HepG2 (cell line): Measurements from ENCODE around the gene CFAP70. TPM values are rescaled to one million over a fixed set of nuclear protein-coding genes. Genes with fewer than 3 reads are reported as not detected.

ENCODE experiments used
- ATAC-seq: fragments of 200-7000 bp; cut with Tn5 transposase; 3 replicates; pipeline ENCODE4 v1.9.1; 2020; ENCODE audit warnings: mild to moderate bottlenecking, moderate library complexity
- BruUV-seq: library from RNA; stranded (reverse); fragments of 400-500 nt; replicated peaks from 2 replicates; lab custom pipeline; 2021; lab: Mats Ljungman, UMichigan
- CTCF ChIA-PET: fragments of 300-600 bp; formaldehyde crosslinking; extraction: SDS; loops from one replicate; lab custom pipeline; 2021; ENCODE audit warnings: low total read pairs, inconsistent platforms, low intra/inter-chr PET ratio; lab: Yijun Ruan, JAX
- POLR2A ChIA-PET: fragments of 350-600 bp; sonication (Branson Sonifier 250); formaldehyde crosslinking; loops from one replicate; lab custom pipeline; 2020; ENCODE audit warnings: antibody characterized with exemption, inconsistent platforms; lab: Yijun Ruan, JAX
- DNase-seq: peaks from one replicate; pipeline ENCODE4 v3.0.0-alpha.2; 2015; ENCODE audit warnings: low spot score
- FAIRE-seq: peaks from 3 replicates; lab custom pipeline; 2011; peaks lifted over from hg19 to GRCh38; lab: Jason Lieb, UNC
- H2AFZ ChIP-seq: one replicate; pipeline ENCODE4 v1.6.1; 2011; ENCODE audit warnings: low read length, inconsistent platforms
- H3K27ac ChIP-seq: fragments of 300-600 bp; 3 replicates; pipeline ENCODE4 v1.8.0; 2011; ENCODE audit warnings: mixed run types, mild to moderate bottlenecking, mixed read lengths, low read length, inconsistent platforms; ENCODE audit not compliant: insufficient read depth; ENCODE audit errors: extremely low read length
- H3K27me3 ChIP-seq, 2 experiments: fragments of 200-600 bp in 1 of 2; 2 replicates in 1 of 2; 3 replicates in 1 of 2; pipeline versions ENCODE4 v1.6.0 to v1.8.0; 2011; ENCODE audit warnings: low read length in 2 of 2, mild to moderate bottlenecking in 2 of 2, moderate library complexity in 2 of 2, inconsistent platforms in 1 of 2; ENCODE audit not compliant: insufficient read depth in 2 of 2, control insufficient read depth in 1 of 2
- H3K36me3 ChIP-seq, 2 experiments: fragments of 200-600 bp in 1 of 2; replicated peaks in 1 of 2; 2 replicates in 1 of 2; 3 replicates in 1 of 2; pipeline versions ENCODE4 v1.5.1 to v1.8.0; 2011; ENCODE audit warnings: low read length in 2 of 2, inconsistent platforms in 1 of 2; ENCODE audit not compliant: insufficient read depth in 2 of 2, control insufficient read depth in 1 of 2
- H3K4me1 ChIP-seq: 2 replicates; pipeline ENCODE4 v1.5.1; 2012; ENCODE audit warnings: low read length, inconsistent platforms; ENCODE audit not compliant: insufficient read depth
- H3K4me2 ChIP-seq: 2 replicates; pipeline ENCODE4 v1.6.0; 2011; ENCODE audit warnings: low read depth, low read length, inconsistent platforms
- H3K4me3 ChIP-seq, 3 experiments: fragments of 200-600 bp in 1 of 3; sonication (generic), shearing (Covaris generic) in 1 of 3; replicated peaks in 1 of 3; 2 replicates each; pipeline ENCODE4 v1.5.1; 2011 to 2016; ENCODE audit warnings: low read length in 3 of 3, inconsistent platforms in 2 of 3, low read depth in 2 of 3, mild to moderate bottlenecking in 2 of 3, control low read depth in 1 of 3, mixed read lengths in 1 of 3; ENCODE audit not compliant: insufficient read depth in 1 of 3
- H3K79me2 ChIP-seq: one replicate; pipeline ENCODE4 v1.6.1; 2011; ENCODE audit warnings: low read length, inconsistent platforms; ENCODE audit not compliant: insufficient read depth
- H3K9ac ChIP-seq: 2 replicates; pipeline ENCODE4 v1.6.0; 2011; ENCODE audit warnings: mild to moderate bottlenecking, low read depth, low read length, inconsistent platforms; ENCODE audit not compliant: insufficient read depth
- H3K9me3 ChIP-seq: 2 replicates; pipeline ENCODE4 v1.5.1; 2012; ENCODE audit warnings: mild to moderate bottlenecking, low read length
- H4K20me1 ChIP-seq: 2 replicates; pipeline ENCODE4 v1.6.0; 2011; ENCODE audit warnings: inconsistent platforms, mild to moderate bottlenecking, low read length, moderate library complexity; ENCODE audit not compliant: insufficient read depth
- AHR ChIP-seq: IDR thresholded peaks from 2 replicates; pipeline ENCODE4 v1.6.1; 2018; ENCODE audit warnings: missing genetic modification reagents, missing compliant biosample characterization
- ATF7 ChIP-seq, 2 experiments: fragments of 450-650 bp in 1 of 2; sonication (generic) in 1 of 2; formaldehyde crosslinking in 1 of 2; IDR thresholded peaks; 2 replicates each; pipeline versions ENCODE4 v1.4.0 to v1.6.1; 2016 to 2020; ENCODE audit warnings: antibody characterized with exemption in 1 of 2, mild to moderate bottlenecking in 1 of 2, missing genetic modification reagents in 1 of 2
- CEBPG ChIP-seq: IDR thresholded peaks from 2 replicates; pipeline ENCODE4 v1.6.1; 2016
- HCFC1 ChIP-seq: fragments of 150-350 bp; IDR thresholded peaks from 2 replicates; pipeline ENCODE4 v1.6.1; 2014; ENCODE audit warnings: low read depth, low read length
- HNF4A ChIP-seq: sonication (generic); formaldehyde crosslinking; IDR thresholded peaks from 2 replicates; pipeline ENCODE4 v1.4.0; 2020; ENCODE audit warnings: missing genetic modification reagents
- KMT2B ChIP-seq: IDR thresholded peaks from 2 replicates; pipeline ENCODE4 v1.6.1; 2016; ENCODE audit warnings: missing genetic modification reagents, missing compliant biosample characterization
- MAF1 ChIP-seq: sonication (generic); formaldehyde crosslinking; IDR thresholded peaks from 2 replicates; pipeline ENCODE4 v1.5.0; 2020; ENCODE audit warnings: missing genetic modification reagents, borderline replicate concordance
- MZF1 ChIP-seq: sonication (generic); formaldehyde crosslinking; IDR thresholded peaks from 2 replicates; pipeline ENCODE4 v1.8.1; 2023; ENCODE audit warnings: mild to moderate bottlenecking, missing genetic modification reagents, borderline replicate concordance
- NR2F1 ChIP-seq, 2 experiments: fragments of 450-650 bp in 1 of 2; formaldehyde crosslinking in 1 of 2; IDR thresholded peaks; 2 replicates each; pipeline versions ENCODE4 v1.5.0 to v1.6.1; 2016 to 2020; ENCODE audit warnings: mild to moderate bottlenecking in 1 of 2, missing compliant biosample characterization in 1 of 2, missing genetic modification reagents in 1 of 2, moderate library complexity in 1 of 2
- SMARCE1 ChIP-seq: fragments of 450-650 bp; IDR thresholded peaks from 2 replicates; pipeline ENCODE4 v1.6.1; 2017; ENCODE audit warnings: borderline replicate concordance
- TBP ChIP-seq: sonication (generic); formaldehyde crosslinking; IDR thresholded peaks from 2 replicates; pipeline ENCODE4 v1.5.0; 2020; ENCODE audit warnings: missing genetic modification reagents
- ZNF230 ChIP-seq: sonication (generic); formaldehyde crosslinking; IDR thresholded peaks from 2 replicates; pipeline ENCODE4 v1.4.0; 2020; ENCODE audit warnings: mild to moderate bottlenecking, missing genetic modification reagents
- WGBS: methylation state at CpG from one replicate; pipeline ENCODE4 v1.1.6; 2017; ENCODE audit warnings: low lambda C conversion rate; 5-methylcytosine and 5-hydroxymethylcytosine counted together
- in situ Hi-C: cut with HindIII; loops from 2 replicates; pipeline ENCODE4 v1.10.0; 2017; ENCODE audit warnings: low pct_unique_long_range_greater_than_20kb; ENCODE audit not compliant: extremely low pct_ligation_motif_present
- intact Hi-C: fragments of 100-400 bp; cut with micrococcal nuclease; formaldehyde crosslinking; loops from one replicate; pipeline ENCODE4 v1.10.0; 2022; ENCODE audit not compliant: unreplicated experiment
- polyA plus RNA-seq, 8 experiments: library from polyadenylated mRNA; depleted of rRNA in 3 of 8; stranded (reverse) in 7 of 8; unstranded in 1 of 8; fragments of >200 nt; fragmentation: Illumina TruSeq in 4 of 8; extraction: Trizol in 4 of 8; gene quantifications; 2 replicates each; pipeline versions ENCODE4 v1.2.1 to v1.2.3, GENCODE V29; 2011 to 2016; ENCODE audit warnings: low read depth in 4 of 8, missing spikeins in 1 of 8, mixed read lengths in 1 of 8; ENCODE audit not compliant: insufficient read depth in 1 of 8
- total RNA-seq, 5 experiments: library from RNA; depleted of rRNA; stranded (reverse); fragments of >200 nt; fragmentation: Illumina TruSeq; extraction: Trizol; gene quantifications; 2 replicates each; pipeline ENCODE4 v1.2.3, GENCODE V29; 2016; ENCODE audit warnings: low read depth in 1 of 5
- TF ChIP-seq, protein P1 (sequence below): sonication (generic); formaldehyde crosslinking; IDR thresholded peaks from 2 replicates; pipeline ENCODE4 v1.5.0; 2020; ENCODE audit warnings: mild to moderate bottlenecking, missing genetic modification reagents, borderline replicate concordance
- TF ChIP-seq, protein P2 (sequence below): sonication (generic); formaldehyde crosslinking; IDR thresholded peaks from 2 replicates; pipeline ENCODE4 v1.5.0; 2020; ENCODE audit warnings: mild to moderate bottlenecking, low read depth, missing genetic modification reagents, borderline replicate concordance
- TF ChIP-seq, protein P3 (sequence below): sonication (generic); formaldehyde crosslinking; IDR thresholded peaks from 2 replicates; pipeline ENCODE4 v1.4.0; 2020; ENCODE audit warnings: missing genetic modification reagents

CFAP70 gene
- total and polyA plus RNA-seq, 2 of the 13 experiments (the other 11 are each of a cell fraction or from before 2014, with no cell fraction given): 0.27 to 0.38 TPM

GRCh38 chr10:73262880-73263555, 95.6 kb downstream of the CFAP70 start:
- Histone ChIP-seq H3K9ac (no peak overlapping the region), H4K20me1 (no peaks in the 10 kb centered on the region), H3K27me3 (no peaks in the 10 kb centered on the region), H3K36me3 (no peaks in the 10 kb centered on the region), H2AFZ (no peak overlapping the region), H3K4me2 (no peak overlapping the region), H3K4me3 (no peak overlapping the region), H3K79me2 (no peaks in the 10 kb centered on the region)
- in situ Hi-C loops (loop anchor here (25.0 kb wide), 1 partner anchor 374 kb away; the partner anchor contains the start of gene MYOZ1), intact Hi-C loops (loop anchor here (5.0 kb wide), 1 partner anchor 94 kb away; the partner anchor contains the start of gene CFAP70)
- ChIA-PET CTCF (no interaction called here), POLR2A (interaction anchor here (3.9 kb wide), 1 partner anchor 11 kb away, joined by 21 read pairs; the partner anchor contains the start of gene MRPS16)
- ATAC-seq (no peak), FAIRE-seq (no peak)
- TF ChIP-seq ZNF230 (CRISPR knock-in tag) (no peak), HCFC1 (no peak), AHR (CRISPR knock-in tag) (no peak), HNF4A (no peak), ATF7 (IDR thresholded peaks at IDR 0.05) (no peak), ATF7 (CRISPR knock-in tag; IDR thresholded peaks at IDR 0.05) (no peak)
- TF ChIP-seq, all 625 proteins: peak for 0
- BruUV-seq: no TSS peak
- no peaks in the 10 kb centered on the region for H3K9me3 ChIP-seq
- H3K27ac ChIP-seq: no peak overlapping the region
- no peaks in the 10 kb centered on the region for H3K4me1 ChIP-seq
- no peak for DNase-seq
- 48% methylated on average over 5 of the region's 5 CpGs for whole genome bisulfite sequencing

GRCh38 chr10:73262105-73262730, 96.4 kb downstream of the CFAP70 start:
- no peaks in the 10 kb centered on the region for H4K20me1 ChIP-seq
- H3K27me3 ChIP-seq: no peaks in the 10 kb centered on the region
- DNase-seq (peak; percentile 52), FAIRE-seq (no peak), ATAC-seq (peak; percentile 41; the same call in 1 of the 3 replicates)
- POLR2A ChIA-PET: interaction anchor here (1.0 to 3.9 kb wide), 3 partner anchors 10 to 96 kb away, joined by 3 to 21 read pairs (median 3); partner anchors contain the start of genes CFAP70, DNAJC9 and MRPS16
- no peak overlapping the region for H3K4me2 ChIP-seq
- no peaks in the 10 kb centered on the region for H3K4me1 ChIP-seq
- H3K27ac ChIP-seq: no peak overlapping the region
- H3K79me2 ChIP-seq: no peaks in the 10 kb centered on the region
- H3K36me3 ChIP-seq: no peaks in the 10 kb centered on the region
- 18% methylated on average over 4 of the region's 4 CpGs for WGBS
- BruUV-seq: no TSS peak
- H2AFZ ChIP-seq: no peak overlapping the region
- intact Hi-C loops (loop anchor here (5.0 kb wide), 1 partner anchor 95 kb away; the partner anchor contains the start of gene CFAP70), in situ Hi-C loops (loop anchor here (25.0 kb wide), 1 partner anchor 375 kb away; the partner anchor contains the start of gene MYOZ1)
- no peaks in the 10 kb centered on the region for H3K9me3 ChIP-seq
- H3K4me3 ChIP-seq: no peak overlapping the region
- CTCF ChIA-PET: no interaction called here
- H3K9ac ChIP-seq: no peak overlapping the region
- TF ChIP-seq, protein P1, sequence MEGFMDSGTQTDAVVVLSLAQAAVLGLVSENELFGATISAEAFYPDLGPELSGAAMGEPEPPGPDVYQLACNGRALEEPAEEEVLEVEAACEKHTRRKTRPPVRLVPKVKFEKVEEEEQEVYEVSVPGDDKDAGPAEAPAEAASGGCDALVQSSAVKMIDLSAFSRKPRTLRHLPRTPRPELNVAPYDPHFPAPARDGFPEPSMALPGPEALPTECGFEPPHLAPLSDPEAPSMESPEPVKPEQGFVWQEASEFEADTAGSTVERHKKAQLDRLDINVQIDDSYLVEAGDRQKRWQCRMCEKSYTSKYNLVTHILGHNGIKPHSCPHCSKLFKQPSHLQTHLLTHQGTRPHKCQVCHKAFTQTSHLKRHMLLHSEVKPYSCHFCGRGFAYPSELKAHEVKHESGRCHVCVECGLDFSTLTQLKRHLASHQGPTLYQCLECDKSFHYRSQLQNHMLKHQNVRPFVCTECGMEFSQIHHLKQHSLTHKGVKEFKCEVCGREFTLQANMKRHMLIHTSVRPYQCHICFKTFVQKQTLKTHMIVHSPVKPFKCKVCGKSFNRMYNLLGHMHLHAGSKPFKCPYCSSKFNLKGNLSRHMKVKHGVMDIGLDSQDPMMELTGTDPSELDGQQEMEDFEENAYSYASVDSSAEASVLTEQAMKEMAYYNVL (CRISPR knock-in tag): no peak
- TF ChIP-seq NR2F1 (CRISPR knock-in tag; IDR thresholded peaks at IDR 0.05) (no peak), KMT2B (CRISPR knock-in tag) (no peak), SMARCE1 (no peak), MAF1 (no peak), TBP (CRISPR knock-in tag) (no peak), MZF1 (CRISPR knock-in tag) (no peak), CEBPG (CRISPR knock-in tag) (0 out of 2 replicates have a peak, but pooled peaks have one; percentile 24)
- TF ChIP-seq, protein P2, sequence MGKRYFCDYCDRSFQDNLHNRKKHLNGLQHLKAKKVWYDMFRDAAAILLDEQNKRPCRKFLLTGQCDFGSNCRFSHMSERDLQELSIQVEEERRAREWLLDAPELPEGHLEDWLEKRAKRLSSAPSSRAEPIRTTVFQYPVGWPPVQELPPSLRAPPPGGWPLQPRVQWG: no peak
- TF ChIP-seq, protein P3, sequence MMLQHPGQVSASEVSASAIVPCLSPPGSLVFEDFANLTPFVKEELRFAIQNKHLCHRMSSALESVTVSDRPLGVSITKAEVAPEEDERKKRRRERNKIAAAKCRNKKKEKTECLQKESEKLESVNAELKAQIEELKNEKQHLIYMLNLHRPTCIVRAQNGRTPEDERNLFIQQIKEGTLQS (CRISPR knock-in tag): no peak
